OCI-LY7 (cell line): ENCODE data around the gene GALNT7. TPM values are rescaled to one million over a fixed set of nuclear protein-coding genes. Genes with fewer than 3 reads are reported as not detected.

Source experiments
- BruUV-seq: library from RNA; stranded (reverse); fragments of 400-500 nt; replicated peaks from 2 replicates; lab custom pipeline; 2021; lab: Mats Ljungman, UMichigan
- CTCF ChIA-PET: fragments of 300-600 bp; sonication (Branson Sonifier 250); formaldehyde crosslinking; loops from one replicate; lab custom pipeline; 2022; ENCODE audit warnings: antibody characterized with exemption; ENCODE audit not compliant: unreplicated experiment; lab: Charles Lee
- POLR2A ChIA-PET: fragments of 300-600 bp; sonication (Branson Sonifier 250); formaldehyde crosslinking; loops from one replicate; lab custom pipeline; 2022; ENCODE audit warnings: antibody characterized with exemption; lab: Charles Lee
- DNase-seq: peaks from one replicate; pipeline ENCODE4 v3.0.0-alpha.2; 2015; ENCODE audit warnings: low spot score
- H2AFZ ChIP-seq: fragments of 200-600 bp; sonication (generic), shearing (Covaris generic); 2 replicates; pipeline ENCODE4 v1.6.1; 2014; ENCODE audit warnings: mild to moderate bottlenecking, antibody characterized with exemption, low read length, moderate library complexity
- H3K27ac ChIP-seq: fragments of 200-600 bp; sonication (generic); 2 replicates; pipeline ENCODE4 v1.5.1; 2014; ENCODE audit warnings: mixed run types, low read depth, mild to moderate bottlenecking, moderate library complexity, low read length, inconsistent platforms; ENCODE audit not compliant: poor library complexity, severe bottlenecking
- H3K36me3 ChIP-seq: fragments of 200-600 bp; sonication (generic); 2 replicates; pipeline ENCODE4 v1.6.1; 2014; ENCODE audit warnings: mild to moderate bottlenecking, antibody characterized with exemption, low read length, moderate library complexity, mixed read lengths; ENCODE audit not compliant: insufficient read depth
- H3K4me1 ChIP-seq: fragments of 200-600 bp; sonication (generic); 2 replicates; pipeline ENCODE4 v1.5.1; 2014; ENCODE audit warnings: mild to moderate bottlenecking, low read length; ENCODE audit not compliant: insufficient read depth, poor library complexity, severe bottlenecking
- H3K4me2 ChIP-seq: fragments of 200-600 bp; sonication (generic); 2 replicates; pipeline ENCODE4 v1.6.1; 2014; ENCODE audit warnings: mild to moderate bottlenecking, low read length
- H3K4me3 ChIP-seq: fragments of 200-600 bp; sonication (generic); 2 replicates; pipeline ENCODE4 v1.5.1; 2014; ENCODE audit warnings: mild to moderate bottlenecking, low read depth, low read length; ENCODE audit not compliant: poor library complexity, severe bottlenecking
- H3K79me2 ChIP-seq: fragments of 200-600 bp; sonication (generic); 2 replicates; pipeline ENCODE4 v1.6.1; 2016; ENCODE audit warnings: low read depth, mild to moderate bottlenecking, low read length, moderate library complexity, mixed read lengths; ENCODE audit not compliant: insufficient read depth
- H3K9me2 ChIP-seq: fragments of 200-600 bp; sonication (generic); 2 replicates; pipeline ENCODE4 v1.6.1; 2016; ENCODE audit warnings: mild to moderate bottlenecking, low read length, mixed read lengths; ENCODE audit not compliant: insufficient read depth
- H3K9me3 ChIP-seq: fragments of 200-600 bp; sonication (generic); 2 replicates; pipeline ENCODE4 v1.6.1; 2014; ENCODE audit warnings: mild to moderate bottlenecking, mixed run types, low read length, mixed read lengths
- H4K20me1 ChIP-seq: fragments of 200-600 bp; sonication (generic); 2 replicates; pipeline ENCODE4 v1.6.1; 2014; ENCODE audit warnings: mild to moderate bottlenecking, antibody characterized with exemption, low read length, moderate library complexity, mixed read lengths; ENCODE audit not compliant: insufficient read depth
- EZH2phosphoT487 ChIP-seq: fragments of 200-600 bp; sonication (generic); IDR thresholded peaks from 2 replicates; pipeline ENCODE4 v1.6.1; 2018; ENCODE audit warnings: low read depth, borderline replicate concordance, mild to moderate bottlenecking, mixed run types, antibody characterized with exemption, low read length, moderate library complexity, mixed read lengths
- intact Hi-C: fragments of 100-400 bp; cut with micrococcal nuclease; formaldehyde crosslinking; loops from one replicate; pipeline ENCODE4 v1.10.0; 2022; ENCODE audit not compliant: unreplicated experiment
- total RNA-seq, 2 experiments: library from RNA; depleted of rRNA in 1 of 2; stranded (reverse); fragments of >200 nt in 1 of 2; shearing (Covaris generic) in 1 of 2; gene quantifications; 2 replicates each; pipeline ENCODE4 v1.2.3, GENCODE V29; 2014 to 2022
- TF ChIP-seq, protein P1 (sequence below): fragments of 200-600 bp; sonication (generic); conservative IDR thresholded peaks from 2 replicates; pipeline ENCODE4 v1.5.1; 2014; ENCODE audit warnings: mild to moderate bottlenecking, antibody characterized with exemption, low read length, moderate library complexity, mixed read lengths

The GALNT7 gene
- total RNA-seq, 2 experiments from 2014 or later = 20.3 to 34.4 TPM

DNA sequence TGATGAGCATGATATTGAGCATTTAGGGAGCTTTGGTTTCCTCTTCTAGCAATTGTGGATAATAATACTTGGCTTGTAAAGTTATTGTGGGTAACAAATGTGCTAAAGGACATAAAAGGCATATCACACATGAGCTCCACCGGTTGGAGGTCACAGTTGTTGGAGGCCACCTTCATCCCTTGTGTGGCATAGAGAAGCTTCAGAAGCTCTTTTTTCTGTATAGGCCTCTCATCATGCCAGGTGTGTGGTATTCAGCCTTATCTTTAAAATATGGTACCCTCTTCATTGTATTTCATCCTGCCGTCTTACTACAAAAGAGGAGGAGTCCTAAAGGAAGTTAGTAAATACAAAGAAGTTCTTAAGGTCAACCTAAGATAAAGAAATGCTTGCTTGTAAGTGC is 99.1 kb downstream of the GALNT7 start:
- Histone ChIP-seq H3K4me1 (peaks cover 40% of the 10 kb centered on the region), H3K27ac (no peak overlapping the region), H3K36me3 (peaks cover 12% of the 10 kb centered on the region), H3K9me2 (no peaks in the 10 kb centered on the region), H3K79me2 (peaks cover 51% of the 10 kb centered on the region), H4K20me1 (0 out of 2 replicates have a peak, but pooled peaks cover 5% of the 10 kb centered on the region), H3K4me2 (no peak overlapping the region), H3K9me3 (no peaks in the 10 kb centered on the region), H2AFZ (no peak overlapping the region), H3K4me3 (no peak overlapping the region)
- no TSS peak for BruUV-seq
- ChIA-PET CTCF (no interaction called here), POLR2A (interaction anchor here (0.6 to 1.2 kb wide), 4 partner anchors 24 to 237 kb away, joined by 3 to 4 read pairs (median 4); no protein-coding TSS in a partner anchor)
- DNase-seq = no peak
- intact Hi-C loops = no loop called here
- TF ChIP-seq, protein P1, sequence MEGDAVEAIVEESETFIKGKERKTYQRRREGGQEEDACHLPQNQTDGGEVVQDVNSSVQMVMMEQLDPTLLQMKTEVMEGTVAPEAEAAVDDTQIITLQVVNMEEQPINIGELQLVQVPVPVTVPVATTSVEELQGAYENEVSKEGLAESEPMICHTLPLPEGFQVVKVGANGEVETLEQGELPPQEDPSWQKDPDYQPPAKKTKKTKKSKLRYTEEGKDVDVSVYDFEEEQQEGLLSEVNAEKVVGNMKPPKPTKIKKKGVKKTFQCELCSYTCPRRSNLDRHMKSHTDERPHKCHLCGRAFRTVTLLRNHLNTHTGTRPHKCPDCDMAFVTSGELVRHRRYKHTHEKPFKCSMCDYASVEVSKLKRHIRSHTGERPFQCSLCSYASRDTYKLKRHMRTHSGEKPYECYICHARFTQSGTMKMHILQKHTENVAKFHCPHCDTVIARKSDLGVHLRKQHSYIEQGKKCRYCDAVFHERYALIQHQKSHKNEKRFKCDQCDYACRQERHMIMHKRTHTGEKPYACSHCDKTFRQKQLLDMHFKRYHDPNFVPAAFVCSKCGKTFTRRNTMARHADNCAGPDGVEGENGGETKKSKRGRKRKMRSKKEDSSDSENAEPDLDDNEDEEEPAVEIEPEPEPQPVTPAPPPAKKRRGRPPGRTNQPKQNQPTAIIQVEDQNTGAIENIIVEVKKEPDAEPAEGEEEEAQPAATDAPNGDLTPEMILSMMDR = no peak
- TF ChIP-seq EZH2phosphoT487 = no peak

DNA sequence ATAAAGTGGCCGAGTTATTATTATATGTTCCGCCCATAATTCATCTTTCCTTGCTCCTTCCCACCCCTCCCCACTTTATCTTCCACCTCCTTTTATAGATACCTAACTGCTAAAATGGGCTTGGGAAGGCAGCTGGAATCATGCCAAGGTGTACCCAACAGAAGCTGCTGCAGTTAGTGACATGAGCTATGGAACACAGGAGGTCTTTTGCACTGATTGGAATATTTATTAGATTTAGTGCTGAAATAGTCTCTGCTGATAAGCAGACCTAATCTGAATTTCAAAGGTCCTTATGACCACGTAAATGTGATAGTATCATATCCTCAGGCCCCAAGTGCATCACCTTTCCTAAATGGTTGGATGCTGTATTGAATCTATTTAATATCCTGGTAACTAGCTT is 100.7 kb downstream of the GALNT7 start:
- Histone ChIP-seq H3K27ac (no peak overlapping the region), H3K4me3 (no peak overlapping the region), H3K9me2 (no peaks in the 10 kb centered on the region), H4K20me1 (0 out of 2 replicates have a peak, but pooled peaks cover 5% of the 10 kb centered on the region), H3K79me2 (peaks cover 36% of the 10 kb centered on the region; the same call in 1 of the 2 replicates), H2AFZ (no peak overlapping the region), H3K36me3 (peaks cover 28% of the 10 kb centered on the region), H3K4me1 (peaks cover 25% of the 10 kb centered on the region), H3K4me2 (no peak overlapping the region), H3K9me3 (peaks cover 9% of the 10 kb centered on the region; the same call in 1 of the 2 replicates)
- BruUV-seq = no TSS peak
- ChIA-PET POLR2A (interaction anchor here (0.9 to 1.0 kb wide), 2 partner anchors 9 to 12 kb away, joined by 3 to 5 read pairs; no protein-coding TSS in a partner anchor), CTCF (no interaction called here)
- DNase-seq = no peak
- intact Hi-C loops = no loop called here
- TF ChIP-seq EZH2phosphoT487 = no peak
- TF ChIP-seq, protein P1 = no peak

DNA sequence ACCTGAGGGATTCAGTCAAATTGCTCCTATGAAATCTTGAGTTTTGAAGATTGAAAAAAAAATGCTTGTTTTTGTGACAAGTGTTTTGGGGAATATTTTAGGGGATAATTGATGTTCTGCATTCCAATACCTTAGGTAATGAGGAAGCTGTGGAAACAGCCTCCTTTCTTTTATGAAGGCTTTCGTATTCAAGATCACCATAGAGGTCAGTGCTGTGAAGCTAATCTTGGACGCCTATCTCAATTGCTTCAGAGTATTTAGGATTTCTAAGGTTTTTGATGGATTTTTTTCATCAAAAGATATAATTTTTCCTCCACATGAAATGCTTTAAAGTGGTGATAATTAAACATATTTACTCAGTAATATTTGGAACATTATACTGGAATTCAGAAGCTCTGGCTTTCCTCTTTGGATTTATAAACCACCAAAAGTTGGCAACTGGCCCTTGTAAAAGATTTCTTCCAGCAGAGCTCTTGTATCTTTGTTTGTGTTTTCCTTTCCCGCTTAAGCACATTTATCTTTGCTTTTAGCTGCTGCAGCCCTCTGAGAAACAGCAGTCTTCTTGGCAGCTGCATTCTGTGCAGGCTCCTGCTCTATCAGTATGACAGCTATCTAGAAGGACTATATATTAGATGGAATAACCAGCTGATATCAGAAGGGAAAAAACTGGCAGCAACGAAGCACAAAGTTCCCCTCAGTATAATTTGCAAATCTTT is 101.9 kb downstream of the GALNT7 start:
- H3K9me2 ChIP-seq = no peaks in the 10 kb centered on the region
- peaks cover 37% of the 10 kb centered on the region for H3K36me3 ChIP-seq
- H3K9me3 ChIP-seq = peaks cover 9% of the 10 kb centered on the region; the same call in 1 of the 2 replicates
- TF ChIP-seq, protein P1 = no peak
- TF ChIP-seq EZH2phosphoT487 = no peak
- H3K79me2 ChIP-seq = peaks cover 28% of the 10 kb centered on the region; the same call in 1 of the 2 replicates
- intact Hi-C loops = no loop called here
- peaks cover 13% of the 10 kb centered on the region for H3K4me1 ChIP-seq
- no peak overlapping the region for H3K4me2 ChIP-seq
- H3K4me3 ChIP-seq = no peak overlapping the region
- CTCF ChIA-PET = no interaction called here
- no peak overlapping the region for H3K27ac ChIP-seq
- H2AFZ ChIP-seq = no peak overlapping the region
- POLR2A ChIA-PET = interaction anchor here (0.7 to 1.7 kb wide), 5 partner anchors 9 to 1014 kb away, joined by 3 to 5 read pairs (median 3); no protein-coding TSS in a partner anchor
- BruUV-seq = no TSS peak
- 0 out of 2 replicates have a peak, but pooled peaks cover 5% of the 10 kb centered on the region for H4K20me1 ChIP-seq
- no peak for DNase-seq
